Tibial nerve (tissue), 3 donors: ENCODE results near the gene CAMTA1.

ENCODE experiments used
- CTCF ChIP-seq, 5 experiments: fragments of 200-600 bp in 3 of 5; fragments of 450-650 bp in 2 of 5; sonication (generic) in 3 of 5; IDR thresholded peaks; one replicate each; pipeline ENCODE4 v1.5.1; 2016 to 2019; ENCODE audit warnings: antibody characterized with exemption in 5 of 5, mild to moderate bottlenecking in 3 of 5, moderate library complexity in 2 of 5
- POLR2A ChIP-seq, 2 donors: fragments of 450-650 bp; IDR thresholded peaks; one replicate each; pipeline ENCODE4 v1.6.1; 2017; ENCODE audit warnings: antibody characterized with exemption in 2 of 2, mild to moderate bottlenecking in 2 of 2, moderate library complexity in 2 of 2

- TF ChIP-seq CTCF (IDR thresholded peaks at IDR 0.05) (no peak), POLR2A (IDR thresholded peaks at IDR 0.05) (no peak)
These were observed 661.8 kb downstream of the CAMTA1 start for GRCh38 chr1:7447093-7447492.
